ENCODE data around the gene MTHFD1L. TPM values are rescaled to one million over a fixed set of nuclear protein-coding genes. Genes with fewer than 3 reads are reported as not detected.

Gene MTHFD1L
- total and polyA plus RNA-seq, 7 experiments from 2014 or later = 5.7 to 57.8 (median 7.8) TPM

DNA sequence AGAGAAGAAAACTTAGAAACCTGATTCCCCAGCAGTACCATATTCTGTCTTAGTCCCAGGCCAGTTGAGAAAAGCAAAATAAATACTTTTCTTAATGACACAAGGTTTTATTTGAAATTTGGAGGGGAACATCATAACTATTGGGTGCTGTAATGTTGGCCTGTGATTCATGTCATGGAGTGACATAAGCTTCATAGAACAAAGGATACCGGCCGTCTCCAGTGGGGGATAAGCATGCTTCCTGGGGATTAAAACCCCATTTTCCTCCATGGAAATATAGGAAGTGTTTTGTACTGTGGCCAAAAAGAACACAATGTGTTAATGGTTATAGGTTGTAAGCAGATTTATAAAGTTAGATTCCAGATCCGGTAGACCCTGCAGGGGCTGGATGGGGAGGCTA is 18.0 kb downstream of the MTHFD1L start:
- DNase-seq (no peak), ATAC-seq (no peak)
- POLR2A ChIA-PET = no interaction called here
- Histone ChIP-seq H3K9me3 (ENCODE audit: control insufficient read depth in 2 of 3, low read length in 3 of 3) (no peaks in the 10 kb centered on the region), H3K4me3 (ENCODE audit: low read length) (no peak overlapping the region), H3K27me3 (ENCODE audit: control insufficient read depth in 2 of 2, insufficient read depth in 2 of 2, low read length in 2 of 2) (no peaks in the 10 kb centered on the region), H3K27ac (ENCODE audit: low read depth, low read length) (no peak overlapping the region), H3K4me1 (ENCODE audit: control insufficient read depth in 2 of 2, insufficient read depth in 2 of 2, low read length in 2 of 2) (no peaks in the 10 kb centered on the region), H3K36me3 (ENCODE audit: control insufficient read depth in 2 of 3, insufficient read depth in 3 of 3, low read length in 3 of 3) (peaks cover 0 to 14% (median 5%) of the 10 kb centered on the region in 3 experiments)
- H3K9me3 Mint-ChIP-seq = no peaks in the 10 kb centered on the region
- no peak overlapping the region for H3K4me3 Mint-ChIP-seq
- CTCF ChIA-PET = no interaction called here
- no peaks in the 10 kb centered on the region for H3K27me3 Mint-ChIP-seq
- peaks cover 4 to 27% (median 13%) of the 10 kb centered on the region in 5 donors for H3K36me3 Mint-ChIP-seq
- intact Hi-C loops (cut with micrococcal nuclease) = no loop called here
- peaks cover 0 to 9% (median 3%) of the 10 kb centered on the region in 7 donors for H3K4me1 Mint-ChIP-seq
- H3K27ac Mint-ChIP-seq = no peak overlapping the region

DNA sequence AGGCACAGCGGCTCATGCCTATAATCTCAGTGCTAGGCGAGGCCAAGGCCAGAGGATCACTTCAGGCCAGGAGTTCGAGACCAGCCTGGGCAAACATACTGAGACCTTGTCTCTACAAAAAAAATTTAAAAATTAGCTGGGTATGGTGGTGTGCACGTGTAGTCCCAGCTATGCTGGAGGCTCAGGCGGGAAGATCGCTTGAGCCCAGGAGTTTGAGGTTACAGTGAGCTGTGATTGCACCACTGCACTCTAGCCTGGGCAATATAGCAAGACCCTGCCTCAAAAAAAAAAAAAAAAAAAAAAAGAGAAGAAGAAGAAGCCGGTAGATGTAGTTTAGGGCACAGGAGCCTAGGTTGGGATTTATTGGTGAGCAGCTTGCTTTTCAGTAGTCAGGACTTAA is 20.7 kb downstream of the MTHFD1L start:
- ChIA-PET POLR2A (no interaction called here), CTCF (no interaction called here)
- DNase-seq (no peak), ATAC-seq (no peak)
- Histone ChIP-seq H3K4me3 (ENCODE audit: low read length) (no peak overlapping the region), H3K4me1 (ENCODE audit: control insufficient read depth in 2 of 2, insufficient read depth in 2 of 2, low read length in 2 of 2) (no peaks in the 10 kb centered on the region), H3K27ac (ENCODE audit: low read depth, low read length) (no peak overlapping the region), H3K27me3 (ENCODE audit: control insufficient read depth in 2 of 2, insufficient read depth in 2 of 2, low read length in 2 of 2) (no peaks in the 10 kb centered on the region), H3K36me3 (ENCODE audit: control insufficient read depth in 2 of 3, insufficient read depth in 3 of 3, low read length in 3 of 3) (peaks cover 0 to 15% (median 5%) of the 10 kb centered on the region in 3 experiments), H3K9me3 (ENCODE audit: control insufficient read depth in 2 of 3, low read length in 3 of 3) (no peaks in the 10 kb centered on the region)
- Mint-ChIP-seq H3K4me3 (no peak overlapping the region), H3K4me1 (peaks cover 0 to 6% (median 0%) of the 10 kb centered on the region in 7 donors), H3K27me3 (no peaks in the 10 kb centered on the region), H3K27ac (no peak overlapping the region), H3K36me3 (peaks cover 4 to 27% (median 9%) of the 10 kb centered on the region in 5 donors), H3K9me3 (no peaks in the 10 kb centered on the region)
- intact Hi-C loops (cut with micrococcal nuclease) = no loop called here

DNA sequence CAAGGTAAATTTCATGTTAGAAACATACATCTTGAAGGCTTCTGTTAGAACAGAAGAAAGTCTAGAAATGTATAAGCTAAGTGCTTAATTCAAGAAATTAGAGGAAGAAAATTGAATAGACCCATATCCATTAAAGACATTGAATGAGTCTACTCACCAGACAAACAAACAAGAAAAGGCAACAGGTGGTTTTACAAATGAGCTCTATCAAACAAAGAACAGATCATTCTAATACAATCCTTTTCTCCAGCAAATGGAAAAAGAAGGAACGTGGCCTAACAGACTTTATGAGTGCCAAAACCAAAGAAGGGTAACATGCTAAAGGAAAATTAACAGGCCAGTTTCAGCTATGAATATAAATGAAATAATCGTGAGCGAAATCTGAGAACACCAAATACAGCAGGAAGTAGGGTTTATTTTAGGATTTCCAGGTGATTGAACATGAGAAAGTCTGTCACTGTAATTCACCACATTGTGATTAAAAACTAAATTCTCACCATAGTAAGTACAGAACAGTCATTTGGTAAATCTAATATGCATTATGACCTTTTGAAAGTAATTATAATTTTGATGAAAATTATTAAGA is 22.6 kb downstream of the MTHFD1L start:
- intact Hi-C loops (cut with micrococcal nuclease) = no loop called here
- Histone ChIP-seq H3K27ac (ENCODE audit: low read depth, low read length) (no peak overlapping the region), H3K9me3 (ENCODE audit: control insufficient read depth in 2 of 3, low read length in 3 of 3) (no peaks in the 10 kb centered on the region), H3K4me1 (ENCODE audit: control insufficient read depth in 2 of 2, insufficient read depth in 2 of 2, low read length in 2 of 2) (no peaks in the 10 kb centered on the region), H3K27me3 (ENCODE audit: control insufficient read depth in 2 of 2, insufficient read depth in 2 of 2, low read length in 2 of 2) (no peaks in the 10 kb centered on the region), H3K4me3 (ENCODE audit: low read length) (no peak overlapping the region), H3K36me3 (ENCODE audit: control insufficient read depth in 2 of 3, insufficient read depth in 3 of 3, low read length in 3 of 3) (peaks cover 0 to 15% (median 5%) of the 10 kb centered on the region in 3 experiments)
- DNase-seq (no peak), ATAC-seq (no peak)
- Mint-ChIP-seq H3K27me3 (no peaks in the 10 kb centered on the region), H3K9me3 (no peaks in the 10 kb centered on the region), H3K36me3 (peaks cover 4 to 27% (median 9%) of the 10 kb centered on the region in 5 donors), H3K4me3 (no peak overlapping the region), H3K27ac (peak overlapping the region in 1 of 9 donors; percentile 47), H3K4me1 (peaks cover 0 to 4% (median 0%) of the 10 kb centered on the region in 7 donors)
- POLR2A ChIA-PET = no interaction called here
- CTCF ChIA-PET = interaction anchor here (1.4 to 1.5 kb wide), 2 partner anchors 11 to 437 kb away, joined by 3 to 9 read pairs; no protein-coding TSS in a partner anchor

DNA sequence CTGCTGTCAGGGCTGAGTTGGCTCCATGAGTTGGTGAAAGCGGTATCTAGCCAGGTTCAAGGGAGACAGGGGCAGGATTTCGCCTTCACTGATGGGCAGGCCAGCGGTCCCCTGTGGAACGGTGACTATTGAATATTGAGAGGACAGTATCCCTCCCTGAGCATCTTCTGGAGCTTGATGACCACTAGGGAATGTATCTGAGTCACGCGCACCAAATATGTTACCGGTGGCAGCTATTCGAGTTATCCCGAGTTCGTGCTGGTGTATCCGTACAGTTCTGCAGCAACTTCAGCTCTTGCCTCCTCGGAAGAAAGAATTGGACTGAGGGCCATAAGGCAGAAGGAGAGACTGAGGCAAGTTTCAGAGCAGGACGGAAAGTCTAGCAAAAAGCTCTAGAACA is 24.8 kb downstream of the MTHFD1L start:
- DNase-seq (no peak), ATAC-seq (no peak)
- H3K27ac Mint-ChIP-seq = no peak overlapping the region
- no peaks in the 10 kb centered on the region for H3K27me3 ChIP-seq (ENCODE audit: control insufficient read depth in 2 of 2, insufficient read depth in 2 of 2, low read length in 2 of 2)
- no peak overlapping the region for H3K27ac ChIP-seq (ENCODE audit: low read depth, low read length)
- H3K9me3 ChIP-seq (ENCODE audit: control insufficient read depth in 2 of 3, low read length in 3 of 3) = no peaks in the 10 kb centered on the region
- no peak overlapping the region for H3K4me3 ChIP-seq (ENCODE audit: low read length)
- peaks cover 4 to 18% (median 8%) of the 10 kb centered on the region in 7 donors for H3K4me1 Mint-ChIP-seq
- peaks cover 0 to 15% (median 9%) of the 10 kb centered on the region in 5 donors for H3K36me3 Mint-ChIP-seq
- ChIA-PET CTCF (interaction anchor here (0.7 to 8.1 kb wide), 5 partner anchors 16 to 441 kb away, joined by 3 to 96 read pairs (median 3); no protein-coding TSS in a partner anchor), POLR2A (no interaction called here)
- no peaks in the 10 kb centered on the region for H3K27me3 Mint-ChIP-seq
- H3K4me3 Mint-ChIP-seq = no peak overlapping the region
- H3K36me3 ChIP-seq (ENCODE audit: control insufficient read depth in 2 of 3, insufficient read depth in 3 of 3, low read length in 3 of 3) = peaks cover 0 to 10% (median 5%) of the 10 kb centered on the region in 3 experiments
- H3K4me1 ChIP-seq (ENCODE audit: control insufficient read depth in 2 of 2, insufficient read depth in 2 of 2, low read length in 2 of 2) = peaks cover 0 to 4% of the 10 kb centered on the region in 2 donors
- intact Hi-C loops (cut with micrococcal nuclease) = loop anchor here (5.0 to 10.0 kb wide), 3 partner anchors 564 to 1467 kb away; partner anchors contain the start of gene RMND1 (in 1 of the 2)
- H3K9me3 Mint-ChIP-seq = no peaks in the 10 kb centered on the region

DNA sequence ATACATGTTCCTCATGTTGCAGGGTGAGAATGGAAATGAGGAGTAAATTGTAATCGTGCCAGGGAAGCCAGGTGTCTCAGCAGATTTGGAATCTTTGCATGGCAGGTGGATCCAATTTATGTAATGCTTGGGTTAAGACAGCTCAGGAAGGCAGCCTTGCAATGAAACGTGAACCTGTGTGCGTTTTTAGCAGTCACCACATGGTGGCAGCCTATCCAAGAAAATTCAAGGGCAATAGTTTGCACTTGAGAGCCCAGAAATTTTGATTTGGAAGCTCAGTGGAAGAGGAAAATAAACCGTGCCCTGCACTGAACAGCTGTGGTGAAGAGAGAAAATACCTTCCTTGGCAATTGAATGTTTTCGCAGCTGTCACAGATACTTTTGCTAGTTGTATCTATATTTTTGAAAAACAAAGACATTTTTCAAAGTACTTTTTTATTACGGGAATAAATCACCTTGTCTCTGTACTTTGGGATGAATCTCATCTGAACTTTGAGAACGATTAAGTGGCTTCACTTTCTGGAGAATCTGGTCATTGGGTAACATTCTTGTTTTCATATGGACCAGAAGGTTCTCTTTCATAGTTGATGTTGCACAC is 26.5 kb downstream of the MTHFD1L start:
- Mint-ChIP-seq H3K27ac (peak overlapping the region in 1 of 9 donors; percentile 34), H3K27me3 (no peaks in the 10 kb centered on the region), H3K36me3 (peaks cover 0 to 18% (median 9%) of the 10 kb centered on the region in 5 donors), H3K4me1 (peaks cover 4 to 30% (median 14%) of the 10 kb centered on the region in 7 donors), H3K9me3 (no peaks in the 10 kb centered on the region), H3K4me3 (no peak overlapping the region)
- H3K4me3 ChIP-seq (ENCODE audit: low read length) = no peak overlapping the region
- intact Hi-C loops (cut with micrococcal nuclease) = loop anchor here (1.0 to 10.0 kb wide), 8 partner anchors 122 to 1465 kb away; partner anchors contain the start of gene RMND1 (in 1 of the 2)
- H3K9me3 ChIP-seq (ENCODE audit: control insufficient read depth in 2 of 3, low read length in 3 of 3) = no peaks in the 10 kb centered on the region
- ChIA-PET POLR2A (no interaction called here), CTCF (interaction anchor here (0.6 to 8.1 kb wide), 8 partner anchors 14 to 550 kb away, joined by 3 to 96 read pairs (median 6); no protein-coding TSS in a partner anchor)
- H3K27me3 ChIP-seq (ENCODE audit: control insufficient read depth in 2 of 2, insufficient read depth in 2 of 2, low read length in 2 of 2) = no peaks in the 10 kb centered on the region
- DNase-seq (peak; percentile 8 to 58 (median 44)), ATAC-seq (peak; percentile 76)
- peaks cover 0 to 9% of the 10 kb centered on the region in 2 donors for H3K4me1 ChIP-seq (ENCODE audit: control insufficient read depth in 2 of 2, insufficient read depth in 2 of 2, low read length in 2 of 2)
- peaks cover 0 to 10% (median 3%) of the 10 kb centered on the region in 3 experiments for H3K36me3 ChIP-seq (ENCODE audit: control insufficient read depth in 2 of 3, insufficient read depth in 3 of 3, low read length in 3 of 3)
- H3K27ac ChIP-seq (ENCODE audit: low read depth, low read length) = no peak overlapping the region

DNA sequence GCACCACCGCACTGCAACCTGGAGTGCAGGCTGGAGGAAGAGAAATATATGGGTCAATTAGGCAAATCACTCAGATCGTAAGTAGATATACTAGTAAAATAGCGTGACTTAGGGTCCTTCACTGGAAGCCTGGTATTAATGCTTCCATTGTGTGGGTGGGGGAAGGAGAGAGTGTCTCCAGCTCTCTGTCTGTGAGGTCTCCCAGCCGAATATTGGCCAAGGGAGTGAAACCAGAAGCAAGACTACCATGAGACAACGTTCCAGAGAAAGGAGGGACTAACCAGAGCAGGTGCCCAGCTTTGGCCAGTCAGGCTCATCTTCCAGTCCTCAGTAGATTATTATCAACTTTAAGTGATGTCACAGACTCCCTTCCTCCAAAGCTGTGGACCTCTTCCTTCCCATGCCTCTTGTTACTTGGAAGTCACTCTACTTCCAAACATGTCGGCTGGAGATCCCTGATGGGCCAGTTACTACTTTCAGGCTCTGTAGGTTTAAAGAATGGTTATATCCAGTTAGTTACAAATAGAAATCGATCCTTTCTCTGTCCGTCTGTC is 28.8 kb downstream of the MTHFD1L start:
- Mint-ChIP-seq H3K27me3 (no peaks in the 10 kb centered on the region), H3K36me3 (peaks cover 2 to 13% (median 3%) of the 10 kb centered on the region in 5 donors), H3K4me1 (peaks cover 4 to 32% (median 14%) of the 10 kb centered on the region in 7 donors), H3K9me3 (no peaks in the 10 kb centered on the region), H3K4me3 (no peak overlapping the region), H3K27ac (peak overlapping the region in 1 of 9 donors; percentile 66)
- no peaks in the 10 kb centered on the region for H3K36me3 ChIP-seq (ENCODE audit: control insufficient read depth in 2 of 3, insufficient read depth in 3 of 3, low read length in 3 of 3)
- intact Hi-C loops (cut with micrococcal nuclease) = loop anchor here (5.0 to 10.0 kb wide), 3 partner anchors 561 to 1463 kb away; partner anchors contain the start of gene RMND1 (in 1 of the 2)
- no peak for ATAC-seq
- no peak for DNase-seq
- no peaks in the 10 kb centered on the region for H3K9me3 ChIP-seq (ENCODE audit: control insufficient read depth in 2 of 3, low read length in 3 of 3)
- no peaks in the 10 kb centered on the region for H3K27me3 ChIP-seq (ENCODE audit: control insufficient read depth in 2 of 2, insufficient read depth in 2 of 2, low read length in 2 of 2)
- peaks cover 0 to 9% of the 10 kb centered on the region in 2 donors for H3K4me1 ChIP-seq (ENCODE audit: control insufficient read depth in 2 of 2, insufficient read depth in 2 of 2, low read length in 2 of 2)
- H3K27ac ChIP-seq (ENCODE audit: low read depth, low read length) = no peak overlapping the region
- ChIA-PET CTCF (interaction anchor here (8.1 kb wide), 1 partner anchor 431 kb away, joined by 96 read pairs; no protein-coding TSS in a partner anchor), POLR2A (no interaction called here)
- H3K4me3 ChIP-seq (ENCODE audit: low read length) = no peak overlapping the region
